A549 (cell line): ENCODE measurements around the gene STARD6. TPM values are rescaled to one million over a fixed set of nuclear protein-coding genes. Genes with fewer than 3 reads are reported as not detected.

Experiments
- ATAC-seq, 2 experiments: fragments of 200-7000 bp in 1 of 2; fragments of >200 bp in 1 of 2; cut with Nextera tagmentation in 1 of 2; cut with Tn5 transposase in 1 of 2; 3 replicates each; pipeline versions ENCODE4 v1.8.0 to v1.9.1; 2018 to 2020; ENCODE audit warnings: mild to moderate bottlenecking in 1 of 2, moderate library complexity in 1 of 2
- CTCF ChIA-PET: fragments of 300-600 bp; sonication (Branson Sonifier 250); formaldehyde crosslinking; extraction: SDS; loops from one replicate; lab custom pipeline; 2021; ENCODE audit warnings: antibody characterized with exemption, inconsistent platforms; lab: Yijun Ruan, JAX
- POLR2A ChIA-PET: fragments of 350-600 bp; formaldehyde crosslinking; extraction: SDS; loops from one replicate; lab custom pipeline; 2021; ENCODE audit warnings: antibody characterized with exemption, inconsistent platforms; lab: Yijun Ruan, JAX
- DNase-seq, 2 experiments: peaks; one replicate each; pipeline versions ENCODE4 v3.0.0 to v3.0.0-alpha.2; 2011 to 2016; ENCODE audit warnings: low read depth in 1 of 2, low spot score in 1 of 2
- FAIRE-seq: peaks from 2 replicates; lab custom pipeline; 2011; peaks lifted over from hg19 to GRCh38; lab: Jason Lieb, UNC
- H3K27ac ChIP-seq, 2 experiments: fragments of >200 bp; sonication (Bioruptor Twin); formaldehyde crosslinking; 3 replicates each; pipeline ENCODE4 v1.5.1; 2016 to 2017
- H3K4me1 ChIP-seq: fragments of >200 bp; sonication (Bioruptor Twin); formaldehyde crosslinking; 3 replicates; pipeline ENCODE4 v1.6.1; 2016
- H3K4me2 ChIP-seq: fragments of >200 bp; sonication (Bioruptor Twin); formaldehyde crosslinking; 3 replicates; pipeline ENCODE4 v1.6.1; 2016
- H3K4me3 ChIP-seq: fragments of >200 bp; sonication (Bioruptor Twin); formaldehyde crosslinking; 3 replicates; pipeline ENCODE4 v1.5.1; 2016
- H3K9me3 ChIP-seq: fragments of >200 bp; sonication (Bioruptor Twin); formaldehyde crosslinking; 3 replicates; pipeline ENCODE4 v1.6.1; 2016
- CBX2 ChIP-seq: fragments of 200-600 bp; sonication (generic); IDR thresholded peaks from 2 replicates; pipeline ENCODE4 v1.6.1; 2016; ENCODE audit warnings: low read depth, mild to moderate bottlenecking, borderline replicate concordance
- CBX8 ChIP-seq: fragments of 200-600 bp; sonication (generic); IDR thresholded peaks from 2 replicates; pipeline ENCODE4 v1.6.1; 2016
- CHD2 ChIP-seq: fragments of 150-350 bp; IDR thresholded peaks from 2 replicates; pipeline ENCODE4 v1.6.1; 2014; ENCODE audit warnings: low read length; ENCODE audit not compliant: partially characterized antibody
- CTCF ChIP-seq: fragments of >200 bp; sonication (Bioruptor Twin); formaldehyde crosslinking; IDR thresholded peaks from 3 replicates; pipeline ENCODE4 v1.5.1; 2016
- FOSB ChIP-seq: fragments of 250-450 bp; sonication (Bioruptor Pico); IDR thresholded peaks from 2 replicates; pipeline ENCODE4 v1.5.0; 2020; ENCODE audit warnings: mild to moderate bottlenecking, moderate library complexity
- HOXB5 ChIP-seq: fragments of 250-450 bp; sonication (Bioruptor Pico); IDR thresholded peaks from 2 replicates; pipeline ENCODE4 v1.5.0; 2020; ENCODE audit warnings: mild to moderate bottlenecking, moderate library complexity
- JUNB ChIP-seq: fragments of >200 bp; sonication (Bioruptor Twin); formaldehyde crosslinking; IDR thresholded peaks from 2 replicates; pipeline ENCODE4 v1.6.1; 2016
- MAFK ChIP-seq: fragments of 450-650 bp; IDR thresholded peaks from 2 replicates; pipeline ENCODE4 v1.6.1; 2014; ENCODE audit not compliant: partially characterized antibody
- MAZ ChIP-seq: fragments of 150-350 bp; IDR thresholded peaks from 2 replicates; pipeline ENCODE4 v1.6.1; 2014; ENCODE audit warnings: antibody characterized with exemption, low read depth, low read length, borderline replicate concordance
- NPAS2 ChIP-seq: fragments of 250-450 bp; sonication (Bioruptor Pico); IDR thresholded peaks from 2 replicates; pipeline ENCODE4 v1.8.0; 2022; ENCODE audit warnings: mild to moderate bottlenecking, moderate library complexity, borderline replicate concordance
- RFX5 ChIP-seq: fragments of 450-650 bp; IDR thresholded peaks from 2 replicates; pipeline ENCODE4 v1.7.1; 2014; ENCODE audit warnings: antibody characterized with exemption, mild to moderate bottlenecking, moderate library complexity
- SREBF2 ChIP-seq: fragments of 450-650 bp; IDR thresholded peaks from 2 replicates; pipeline ENCODE4 v1.6.1; 2014; ENCODE audit warnings: mild to moderate bottlenecking, moderate library complexity
- TFCP2L1 ChIP-seq: fragments of 250-450 bp; sonication (Bioruptor Pico); IDR thresholded peaks from 2 replicates; pipeline ENCODE4 v1.5.0; 2021; ENCODE audit warnings: mild to moderate bottlenecking
- TP53 ChIP-seq: fragments of 250-450 bp; sonication (Bioruptor Pico); IDR thresholded peaks from 2 replicates; pipeline ENCODE4 v1.5.0; 2021; ENCODE audit warnings: mild to moderate bottlenecking, moderate library complexity
- ZC3H11A ChIP-seq: fragments of 450-650 bp; IDR thresholded peaks from 2 replicates; pipeline ENCODE4 v1.6.1; 2014; ENCODE audit warnings: antibody characterized with exemption, mild to moderate bottlenecking
- ZFP36 ChIP-seq: fragments of 450-650 bp; IDR thresholded peaks from 2 replicates; pipeline ENCODE4 v1.6.1; 2014; ENCODE audit warnings: borderline replicate concordance; ENCODE audit not compliant: partially characterized antibody
- WGBS: methylation state at CpG from one replicate; pipeline ENCODE4 v1.1.6; 2017; ENCODE audit errors: missing lambda C conversion rate; 5-methylcytosine and 5-hydroxymethylcytosine counted together
- polyA plus RNA-seq, 4 experiments: library from polyadenylated mRNA; depleted of rRNA in 3 of 4; stranded (reverse); fragments of >200 nt; fragmentation: RNase III in 1 of 4; extraction: RNeasy Plus Mini Kit Qiagen cat#74134 plus additional on column Dnase treatment in 1 of 4; gene quantifications; 2 replicates in 3 of 4; 3 replicates in 1 of 4; pipeline ENCODE4 v1.2.3, GENCODE V29; 2011 to 2017
- TF ChIP-seq, protein P1 (sequence below): fragments of >200 bp; sonication (Bioruptor Twin); formaldehyde crosslinking; IDR thresholded peaks from 3 replicates; pipeline ENCODE4 v1.6.1; 2016
- TF ChIP-seq, protein P2 (sequence below): fragments of 200-600 bp; sonication (generic); IDR thresholded peaks from 2 replicates; pipeline ENCODE4 v1.6.1; 2016; ENCODE audit warnings: antibody characterized with exemption, mild to moderate bottlenecking, moderate library complexity
- TF ChIP-seq, protein P3 (sequence below): fragments of >200 bp; sonication (Bioruptor Twin); formaldehyde crosslinking; IDR thresholded peaks from 2 replicates; pipeline ENCODE4 v1.6.1; 2016

The STARD6 gene
- polyA plus RNA-seq, 2 of the 4 experiments (the other 2 are of a cell fraction), result not detected

DNA sequence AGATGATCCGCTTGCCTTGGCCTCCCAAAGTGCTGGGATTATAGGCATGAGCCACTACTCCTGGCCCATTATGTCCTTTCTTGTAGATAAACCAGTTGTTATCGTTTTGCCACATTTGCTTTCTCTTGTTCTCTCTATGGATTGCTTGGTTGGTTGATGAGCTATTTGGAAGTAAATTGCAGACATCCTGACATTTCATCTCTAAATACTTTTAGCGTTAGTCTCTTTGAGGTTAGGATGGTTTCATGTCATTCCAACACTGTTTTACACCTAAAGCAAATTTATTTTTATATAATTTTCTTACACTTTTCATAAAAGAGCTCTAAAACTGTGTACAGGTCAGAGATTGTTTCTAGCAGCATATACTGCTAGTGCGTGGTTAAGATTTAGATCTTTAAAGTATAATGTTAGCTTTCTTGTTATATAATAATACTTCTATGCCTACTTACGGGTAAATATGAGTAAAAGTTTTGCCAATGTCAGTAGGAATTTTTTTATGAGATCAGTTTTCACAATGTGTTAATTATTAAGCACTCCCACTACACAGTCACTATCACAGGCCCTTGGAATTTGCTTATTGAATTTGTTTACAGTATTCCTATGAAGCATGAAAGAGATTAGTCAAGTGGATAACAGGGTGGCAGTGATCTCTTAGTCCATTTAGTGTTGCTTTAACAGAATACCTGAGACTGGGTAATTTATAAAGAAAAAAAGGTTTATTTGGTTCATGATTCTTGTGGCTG lies 78.0 kb downstream of the STARD6 start:
- WGBS, result 83% methylated on average over 5 of the region's 5 CpGs
- Histone ChIP-seq H3K27ac (no peak overlapping the region), H3K4me2 (peak overlapping the region; percentile 30; the same call in 2 of the 3 replicates), H3K9me3 (no peaks in the 10 kb centered on the region), H3K4me1 (peaks cover 14% of the 10 kb centered on the region), H3K4me3 (no peak overlapping the region)
- no peak for ATAC-seq
- CTCF ChIA-PET, result interaction anchor here (1.5 kb wide), 1 partner anchor 9 kb away, joined by 9 read pairs; no protein-coding TSS in a partner anchor
- POLR2A ChIA-PET, result no interaction called here
- no peak for FAIRE-seq
- no peak for DNase-seq
- TF ChIP-seq TFCP2L1 (CRISPR knock-in tag) (no peak), ZC3H11A (no peak), RFX5 (no peak), CTCF (no peak), HOXB5 (CRISPR knock-in tag) (no peak), SREBF2 (no peak), CBX8 (no peak), JUNB (no peak), TP53 (CRISPR knock-in tag) (no peak), CHD2 (no peak), MAZ (no peak)
- TF ChIP-seq, protein P1, sequence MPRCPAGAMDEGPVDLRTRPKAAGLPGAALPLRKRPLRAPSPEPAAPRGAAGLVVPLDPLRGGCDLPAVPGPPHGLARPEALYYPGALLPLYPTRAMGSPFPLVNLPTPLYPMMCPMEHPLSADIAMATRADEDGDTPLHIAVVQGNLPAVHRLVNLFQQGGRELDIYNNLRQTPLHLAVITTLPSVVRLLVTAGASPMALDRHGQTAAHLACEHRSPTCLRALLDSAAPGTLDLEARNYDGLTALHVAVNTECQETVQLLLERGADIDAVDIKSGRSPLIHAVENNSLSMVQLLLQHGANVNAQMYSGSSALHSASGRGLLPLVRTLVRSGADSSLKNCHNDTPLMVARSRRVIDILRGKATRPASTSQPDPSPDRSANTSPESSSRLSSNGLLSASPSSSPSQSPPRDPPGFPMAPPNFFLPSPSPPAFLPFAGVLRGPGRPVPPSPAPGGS, result no peak
- TF ChIP-seq, protein P2, sequence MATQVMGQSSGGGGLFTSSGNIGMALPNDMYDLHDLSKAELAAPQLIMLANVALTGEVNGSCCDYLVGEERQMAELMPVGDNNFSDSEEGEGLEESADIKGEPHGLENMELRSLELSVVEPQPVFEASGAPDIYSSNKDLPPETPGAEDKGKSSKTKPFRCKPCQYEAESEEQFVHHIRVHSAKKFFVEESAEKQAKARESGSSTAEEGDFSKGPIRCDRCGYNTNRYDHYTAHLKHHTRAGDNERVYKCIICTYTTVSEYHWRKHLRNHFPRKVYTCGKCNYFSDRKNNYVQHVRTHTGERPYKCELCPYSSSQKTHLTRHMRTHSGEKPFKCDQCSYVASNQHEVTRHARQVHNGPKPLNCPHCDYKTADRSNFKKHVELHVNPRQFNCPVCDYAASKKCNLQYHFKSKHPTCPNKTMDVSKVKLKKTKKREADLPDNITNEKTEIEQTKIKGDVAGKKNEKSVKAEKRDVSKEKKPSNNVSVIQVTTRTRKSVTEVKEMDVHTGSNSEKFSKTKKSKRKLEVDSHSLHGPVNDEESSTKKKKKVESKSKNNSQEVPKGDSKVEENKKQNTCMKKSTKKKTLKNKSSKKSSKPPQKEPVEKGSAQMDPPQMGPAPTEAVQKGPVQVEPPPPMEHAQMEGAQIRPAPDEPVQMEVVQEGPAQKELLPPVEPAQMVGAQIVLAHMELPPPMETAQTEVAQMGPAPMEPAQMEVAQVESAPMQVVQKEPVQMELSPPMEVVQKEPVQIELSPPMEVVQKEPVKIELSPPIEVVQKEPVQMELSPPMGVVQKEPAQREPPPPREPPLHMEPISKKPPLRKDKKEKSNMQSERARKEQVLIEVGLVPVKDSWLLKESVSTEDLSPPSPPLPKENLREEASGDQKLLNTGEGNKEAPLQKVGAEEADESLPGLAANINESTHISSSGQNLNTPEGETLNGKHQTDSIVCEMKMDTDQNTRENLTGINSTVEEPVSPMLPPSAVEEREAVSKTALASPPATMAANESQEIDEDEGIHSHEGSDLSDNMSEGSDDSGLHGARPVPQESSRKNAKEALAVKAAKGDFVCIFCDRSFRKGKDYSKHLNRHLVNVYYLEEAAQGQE, result no peak

DNA sequence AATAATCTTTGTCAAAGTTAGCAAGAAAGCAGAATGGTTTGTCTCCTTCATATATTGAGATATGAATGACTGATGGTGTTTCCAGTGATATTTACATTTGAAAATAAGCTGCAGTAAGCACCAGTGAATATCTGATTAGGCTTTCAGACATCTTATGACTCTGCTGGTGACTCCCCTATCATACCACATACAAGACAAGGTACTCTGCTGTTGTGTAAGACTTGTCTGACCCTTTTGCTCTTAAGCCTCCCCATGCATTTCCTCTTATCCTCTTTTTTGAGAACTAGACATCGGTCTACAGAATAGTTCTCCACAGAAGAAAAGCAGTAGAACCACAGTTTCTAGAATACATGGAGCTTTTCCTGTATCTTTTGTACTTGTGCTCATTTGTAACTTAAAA lies 79.0 kb downstream of the STARD6 start:
- DNase-seq (no peak), FAIRE-seq (no peak)
- no peak for TF ChIP-seq MAFK
- TF ChIP-seq CBX2, result no peak
- TF ChIP-seq, protein P1, result no peak
- TF ChIP-seq FOSB (CRISPR knock-in tag), result no peak
- no peak for TF ChIP-seq CBX8
- no peak for TF ChIP-seq NPAS2 (CRISPR knock-in tag)
- no peak for TF ChIP-seq ZFP36
- TF ChIP-seq, protein P3, sequence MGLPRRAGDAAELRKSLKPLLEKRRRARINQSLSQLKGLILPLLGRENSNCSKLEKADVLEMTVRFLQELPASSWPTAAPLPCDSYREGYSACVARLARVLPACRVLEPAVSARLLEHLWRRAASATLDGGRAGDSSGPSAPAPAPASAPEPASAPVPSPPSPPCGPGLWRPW, result no peak
- TF ChIP-seq, all 56 proteins: peak for 0
- no peaks in the 10 kb centered on the region for H3K9me3 ChIP-seq
- POLR2A ChIA-PET, result no interaction called here
- CTCF ChIA-PET, result interaction anchor here (1.5 kb wide), 1 partner anchor 8 kb away, joined by 9 read pairs; no protein-coding TSS in a partner anchor
- H3K4me3 ChIP-seq, result no peak overlapping the region
- H3K4me2 ChIP-seq, result no peak overlapping the region
- ATAC-seq, result no peak
- peaks cover 14% of the 10 kb centered on the region for H3K4me1 ChIP-seq
- H3K27ac ChIP-seq, result no peak overlapping the region
- WGBS, result 96% methylated on average over 1 of the region's 1 CpG
